ENCODE measurements around the gene GNRHR. TPM values are rescaled to one million over a fixed set of nuclear protein-coding genes. Genes with fewer than 3 reads are reported as not detected.

The GNRHR gene
- total and polyA plus RNA-seq, 2 donors (not counting 1 experiment from before 2014, with no cell fraction given) = not detected

- Histone ChIP-seq H3K9me3 (ENCODE audit: control insufficient read depth, insufficient read depth, low read depth, low read length) (no peaks in the 10 kb centered on the region), H2AFZ (ENCODE audit: low read length) (no peak overlapping the region), H3K36me3 (ENCODE audit: control insufficient read depth, insufficient read depth, low read length) (no peaks in the 10 kb centered on the region), H3K4me3 (replicated peaks in 1 of 4; ENCODE audit: control extremely low read depth in 1 of 4, insufficient read depth in 1 of 4, low read depth in 3 of 4, low read length in 4 of 4) (no peak overlapping the region), H4K20me1 (ENCODE audit: control insufficient read depth, extremely low read depth, insufficient read depth, low read length) (no peaks in the 10 kb centered on the region), H3K4me2 (ENCODE audit: extremely low read depth, insufficient read depth, low read length) (no peak overlapping the region), H3K27me3 (ENCODE audit: control insufficient read depth, insufficient read depth, low read length) (no peaks in the 10 kb centered on the region), H3K4me1 (ENCODE audit: control insufficient read depth, extremely low read depth, insufficient read depth, low read length) (no peaks in the 10 kb centered on the region), H3K79me2 (ENCODE audit: control insufficient read depth, insufficient read depth, low read length) (no peaks in the 10 kb centered on the region), H3K27ac (ENCODE audit: insufficient read depth, low read length) (no peak overlapping the region), H3K9ac (ENCODE audit: insufficient read depth, low read length) (no peak overlapping the region)
- TF ChIP-seq EZH2 (IDR thresholded peaks at IDR 0.05; ENCODE audit: low read length, missing control alignments) (no peak), CTCF (conservative IDR thresholded peaks at IDR 0.05 in 1 of 2, IDR thresholded peaks at IDR 0.05 in 1 of 2; ENCODE audit: low read depth in 1 of 2, low read length in 2 of 2) (no peak)
- no peak for DNase-seq (ENCODE audit: low read depth in 2 of 2)
Measured at GRCh38 chr4:67749286-67749685, 4.9 kb downstream of the GNRHR start.

- H3K4me3 ChIP-seq (replicated peaks in 1 of 4; ENCODE audit: control extremely low read depth in 1 of 4, insufficient read depth in 1 of 4, low read depth in 3 of 4, low read length in 4 of 4) = no peak overlapping the region
- H3K4me2 ChIP-seq (ENCODE audit: extremely low read depth, insufficient read depth, low read length) = no peak overlapping the region
Measured at GRCh38 chr4:67746797-67747495, 7.2 kb downstream of the GNRHR start.

More at GRCh38 chr4:67746797-67747495, 7.2 kb downstream of the GNRHR start:
- no peak overlapping the region for H3K27ac ChIP-seq (ENCODE audit: insufficient read depth, low read length)
- no peaks in the 10 kb centered on the region for H3K27me3 ChIP-seq (ENCODE audit: control insufficient read depth, insufficient read depth, low read length)
- no peaks in the 10 kb centered on the region for H3K4me1 ChIP-seq (ENCODE audit: control insufficient read depth, extremely low read depth, insufficient read depth, low read length)
- peak; percentile 55 to 60 for DNase-seq (ENCODE audit: low read depth in 2 of 2)
- H3K9ac ChIP-seq (ENCODE audit: insufficient read depth, low read length) = no peak overlapping the region
- no peaks in the 10 kb centered on the region for H3K36me3 ChIP-seq (ENCODE audit: control insufficient read depth, insufficient read depth, low read length)
- TF ChIP-seq EZH2 (IDR thresholded peaks at IDR 0.05; ENCODE audit: low read length, missing control alignments) (no peak), CTCF (conservative IDR thresholded peaks at IDR 0.05 in 1 of 2, IDR thresholded peaks at IDR 0.05 in 1 of 2; ENCODE audit: low read depth in 1 of 2, low read length in 2 of 2) (peak in 1 of 2 donors; percentile 50)
- no peak overlapping the region for H2AFZ ChIP-seq (ENCODE audit: low read length)
- H3K79me2 ChIP-seq (ENCODE audit: control insufficient read depth, insufficient read depth, low read length) = no peaks in the 10 kb centered on the region
- H4K20me1 ChIP-seq (ENCODE audit: control insufficient read depth, extremely low read depth, insufficient read depth, low read length) = no peaks in the 10 kb centered on the region
- no peaks in the 10 kb centered on the region for H3K9me3 ChIP-seq (ENCODE audit: control insufficient read depth, insufficient read depth, low read depth, low read length)

Measured in fibroblast of lung (primary cell).